ENCODE measurements around the gene BTBD9. TPM values are rescaled to one million over a fixed set of nuclear protein-coding genes. Genes with fewer than 3 reads are reported as not detected.
A peak's percentile ranks its signal among the peaks of the same experiment; 100 is the strongest.

BTBD9 gene
- total and polyA plus RNA-seq, 2 donors (not counting 1 experiment from before 2014, with no cell fraction given): 4.1 to 48.9 TPM

DNA sequence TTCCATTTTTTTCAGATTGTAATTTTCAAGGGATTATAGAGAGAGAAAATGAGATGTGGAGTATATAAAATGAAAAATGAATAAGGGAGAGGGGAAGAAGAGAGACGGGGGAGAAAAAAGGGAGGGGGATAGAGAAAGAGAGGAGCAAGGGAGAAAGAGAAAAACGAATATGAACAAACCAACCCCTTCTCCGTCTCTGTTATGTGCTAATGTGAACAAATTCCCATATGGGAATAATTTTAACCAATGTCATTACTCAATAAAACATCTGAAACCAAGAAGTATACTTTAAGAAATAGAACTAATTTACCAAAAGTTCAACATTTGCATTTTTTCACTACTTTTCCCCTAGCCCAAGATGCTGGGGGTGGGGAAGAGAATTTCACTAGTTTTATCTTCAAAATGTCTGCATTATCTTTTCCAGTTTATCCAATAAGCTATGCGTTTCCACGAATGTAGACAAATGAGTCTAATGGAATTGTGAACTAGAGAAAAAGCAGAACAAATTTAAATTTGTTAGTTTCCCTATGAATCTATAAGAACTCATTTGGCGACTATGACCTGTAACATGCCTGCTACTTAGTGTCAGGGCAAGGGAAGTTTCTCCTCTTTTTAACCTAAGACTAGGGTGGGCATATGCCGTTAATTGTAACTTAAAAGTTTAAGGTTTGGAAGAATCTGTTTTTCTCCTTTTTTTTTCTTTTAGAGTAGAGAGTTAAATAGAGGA, 286.3 kb downstream of the BTBD9 start:
- POLR2A ChIA-PET: no interaction called here
- Histone ChIP-seq H3K4me3 (ENCODE audit: control extremely low read depth in 1 of 5, extremely low read depth in 1 of 5, insufficient read depth in 1 of 5, low read depth in 2 of 5, low read length in 4 of 5) (no peak overlapping the region), H3K36me3 (replicated peaks in 1 of 2; ENCODE audit: control extremely low read depth in 1 of 2, control insufficient read depth in 1 of 2, extremely low read depth in 1 of 2, insufficient read depth in 2 of 2, low read length in 1 of 2) (no peaks in the 10 kb centered on the region), H3K9me3 (ENCODE audit: control extremely low read depth in 1 of 3, control insufficient read depth in 2 of 3, insufficient read depth in 1 of 3, low read length in 2 of 3) (no peaks in the 10 kb centered on the region), H3K4me1 (ENCODE audit: control insufficient read depth in 2 of 2, insufficient read depth in 2 of 2, low read length in 2 of 2) (peaks cover 6 to 14% of the 10 kb centered on the region in 2 donors), H3K9ac (ENCODE audit: low read length) (peak overlapping the region; percentile 13), H2AFZ (ENCODE audit: insufficient read depth, low read depth, low read length, poor library complexity, severe bottlenecking) (no peak overlapping the region), H3K27me3 (replicated peaks in 1 of 4; ENCODE audit: control extremely low read depth in 1 of 4, control insufficient read depth in 3 of 4, insufficient read depth in 4 of 4, low read length in 3 of 4) (no peaks in the 10 kb centered on the region), H3K4me2 (replicated peaks; ENCODE audit: low read depth, low read length, poor library complexity, severe bottlenecking) (peak overlapping the region; percentile 31), H3K79me2 (ENCODE audit: control insufficient read depth, insufficient read depth, low read length) (no peaks in the 10 kb centered on the region), H4K20me1 (ENCODE audit: control insufficient read depth, insufficient read depth, low read length, poor library complexity, severe bottlenecking) (no peaks in the 10 kb centered on the region), H3K27ac (ENCODE audit: low read length in 2 of 2) (no peak overlapping the region)
- no peak overlapping the region for H3K27ac Mint-ChIP-seq
- H3K4me1 Mint-ChIP-seq: peaks cover 36% of the 10 kb centered on the region
- no peaks in the 10 kb centered on the region for H3K9me3 Mint-ChIP-seq (ENCODE audit: insufficient read depth)
- CTCF ChIA-PET: no interaction called here
- H3K4me3 Mint-ChIP-seq: peak overlapping the region; percentile 46
- intact Hi-C loops (cut with micrococcal nuclease): no loop called here
- no peak for TF ChIP-seq EZH2 (IDR thresholded peaks at IDR 0.05; ENCODE audit: borderline replicate concordance, insufficient read depth, low read depth, low read length, poor library complexity, severe bottlenecking)
- TF ChIP-seq, protein P1, sequence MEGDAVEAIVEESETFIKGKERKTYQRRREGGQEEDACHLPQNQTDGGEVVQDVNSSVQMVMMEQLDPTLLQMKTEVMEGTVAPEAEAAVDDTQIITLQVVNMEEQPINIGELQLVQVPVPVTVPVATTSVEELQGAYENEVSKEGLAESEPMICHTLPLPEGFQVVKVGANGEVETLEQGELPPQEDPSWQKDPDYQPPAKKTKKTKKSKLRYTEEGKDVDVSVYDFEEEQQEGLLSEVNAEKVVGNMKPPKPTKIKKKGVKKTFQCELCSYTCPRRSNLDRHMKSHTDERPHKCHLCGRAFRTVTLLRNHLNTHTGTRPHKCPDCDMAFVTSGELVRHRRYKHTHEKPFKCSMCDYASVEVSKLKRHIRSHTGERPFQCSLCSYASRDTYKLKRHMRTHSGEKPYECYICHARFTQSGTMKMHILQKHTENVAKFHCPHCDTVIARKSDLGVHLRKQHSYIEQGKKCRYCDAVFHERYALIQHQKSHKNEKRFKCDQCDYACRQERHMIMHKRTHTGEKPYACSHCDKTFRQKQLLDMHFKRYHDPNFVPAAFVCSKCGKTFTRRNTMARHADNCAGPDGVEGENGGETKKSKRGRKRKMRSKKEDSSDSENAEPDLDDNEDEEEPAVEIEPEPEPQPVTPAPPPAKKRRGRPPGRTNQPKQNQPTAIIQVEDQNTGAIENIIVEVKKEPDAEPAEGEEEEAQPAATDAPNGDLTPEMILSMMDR (IDR thresholded peaks at IDR 0.05): no peak
- H3K27me3 Mint-ChIP-seq: no peaks in the 10 kb centered on the region
- no peak for DNase-seq
- no CpG with 5 or more reads among the region's 7 CpGs for WGBS (ENCODE audit: insufficient coverage)
- no peak for ATAC-seq (ENCODE audit: low read depth)

DNA sequence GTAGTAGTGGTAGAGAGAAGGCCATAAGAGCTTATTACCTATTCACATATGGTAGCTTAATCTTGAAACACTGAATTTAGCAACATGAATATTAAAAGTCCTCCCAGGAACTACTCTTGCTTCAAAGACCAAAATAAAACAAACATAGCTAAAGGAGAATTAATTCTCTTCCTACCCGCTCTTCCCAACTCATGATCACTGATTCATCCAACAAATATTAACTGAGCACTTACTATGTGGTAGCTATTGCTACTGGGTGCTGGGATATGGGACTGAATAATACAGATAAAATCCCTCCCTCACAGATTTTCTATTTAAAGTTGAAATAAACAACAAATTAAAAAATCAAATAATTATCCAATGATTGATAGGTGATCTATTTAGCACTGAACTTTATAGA, 287.1 kb downstream of the BTBD9 start:
- intact Hi-C loops (cut with micrococcal nuclease): no loop called here
- Mint-ChIP-seq H3K4me3 (no peak overlapping the region), H3K9me3 (ENCODE audit: insufficient read depth) (no peaks in the 10 kb centered on the region), H3K27ac (no peak overlapping the region), H3K27me3 (no peaks in the 10 kb centered on the region), H3K4me1 (peaks cover 36% of the 10 kb centered on the region)
- peaks cover 6 to 14% of the 10 kb centered on the region in 2 donors for H3K4me1 ChIP-seq (ENCODE audit: control insufficient read depth in 2 of 2, insufficient read depth in 2 of 2, low read length in 2 of 2)
- no peak overlapping the region for H3K27ac ChIP-seq (ENCODE audit: low read length in 2 of 2)
- ChIA-PET POLR2A (interaction anchor here (0.5 kb wide), 1 partner anchor 1646 kb away, joined by 3 read pairs; no protein-coding TSS in a partner anchor), CTCF (interaction anchor here (0.7 kb wide), 1 partner anchor 150 kb away, joined by 3 read pairs; no protein-coding TSS in a partner anchor)
- H3K27me3 ChIP-seq (replicated peaks in 1 of 4; ENCODE audit: control extremely low read depth in 1 of 4, control insufficient read depth in 3 of 4, insufficient read depth in 4 of 4, low read length in 3 of 4): no peaks in the 10 kb centered on the region
- H3K36me3 ChIP-seq (replicated peaks in 1 of 2; ENCODE audit: control extremely low read depth in 1 of 2, control insufficient read depth in 1 of 2, extremely low read depth in 1 of 2, insufficient read depth in 2 of 2, low read length in 1 of 2): no peaks in the 10 kb centered on the region
- no peaks in the 10 kb centered on the region for H3K79me2 ChIP-seq (ENCODE audit: control insufficient read depth, insufficient read depth, low read length)
- ATAC-seq (ENCODE audit: low read depth) (no peak), DNase-seq (no peak)
- WGBS (ENCODE audit: insufficient coverage): no CpG with 5 or more reads among the region's 1 CpG
- no peak overlapping the region for H2AFZ ChIP-seq (ENCODE audit: insufficient read depth, low read depth, low read length, poor library complexity, severe bottlenecking)
- H3K4me2 ChIP-seq (replicated peaks; ENCODE audit: low read depth, low read length, poor library complexity, severe bottlenecking): no peak overlapping the region
- no peak overlapping the region for H3K9ac ChIP-seq (ENCODE audit: low read length)
- no peaks in the 10 kb centered on the region for H4K20me1 ChIP-seq (ENCODE audit: control insufficient read depth, insufficient read depth, low read length, poor library complexity, severe bottlenecking)
- TF ChIP-seq EZH2 (IDR thresholded peaks at IDR 0.05; ENCODE audit: borderline replicate concordance, insufficient read depth, low read depth, low read length, poor library complexity, severe bottlenecking): no peak
- TF ChIP-seq, protein P1 (IDR thresholded peaks at IDR 0.05): no peak
- H3K4me3 ChIP-seq (ENCODE audit: control extremely low read depth in 1 of 5, extremely low read depth in 1 of 5, insufficient read depth in 1 of 5, low read depth in 2 of 5, low read length in 4 of 5): no peak overlapping the region
- no peaks in the 10 kb centered on the region for H3K9me3 ChIP-seq (ENCODE audit: control extremely low read depth in 1 of 3, control insufficient read depth in 2 of 3, insufficient read depth in 1 of 3, low read length in 2 of 3)

Measured in B cell (primary cell).